PC-3 (cell line): ENCODE results near the gene PRLR.

Experiments used
- CTCF ChIP-seq: fragments of 300-600 bp; sonication (generic); conservative IDR thresholded peaks from 2 replicates; pipeline ENCODE4 v1.5.1; 2017; ENCODE audit warnings: antibody characterized with exemption, low read depth, mild to moderate bottlenecking, low read length
- EZH2 ChIP-seq: fragments of 300-600 bp; sonication (generic); IDR thresholded peaks from one replicate; pipeline ENCODE4 v1.6.1; 2017; ENCODE audit warnings: antibody characterized with exemption, mild to moderate bottlenecking, low read length; ENCODE audit not compliant: unreplicated experiment
- EZH2phosphoT487 ChIP-seq: fragments of 300-600 bp; sonication (generic); IDR thresholded peaks from 2 replicates; pipeline ENCODE4 v1.6.1; 2018; ENCODE audit warnings: mild to moderate bottlenecking, antibody characterized with exemption, low read length, borderline replicate concordance

- no peak for TF ChIP-seq CTCF
- TF ChIP-seq EZH2phosphoT487 = no peak
- TF ChIP-seq EZH2 = no peak
Measured at GRCh38 chr5:35044649-35045048, 185.6 kb downstream of the PRLR start.
